ENCODE data around the gene DRG2.

Gene DRG2

GRCh38 chr17:18144855-18145254 lies 57.1 kb downstream of the DRG2 start:
- DNase-seq = no peak

- no peak for DNase-seq
Measured at GRCh38 chr17:18145811-18146210, 58.1 kb downstream of the DRG2 start.

- DNase-seq = no peak
Measured at GRCh38 chr17:18146259-18146658, 58.5 kb downstream of the DRG2 start.

- no peak for DNase-seq
Measured at GRCh38 chr17:18146980-18147379, 59.2 kb downstream of the DRG2 start.

- no peak for DNase-seq
Measured at GRCh38 chr17:18148586-18148985, 60.8 kb downstream of the DRG2 start.

- no peak for DNase-seq
Measured at GRCh38 chr17:18151290-18151689, 63.5 kb downstream of the DRG2 start.

- DNase-seq = no peak
Measured at GRCh38 chr17:18155179-18155578, 67.4 kb downstream of the DRG2 start.

- no peak for DNase-seq
Measured at GRCh38 chr17:18156171-18156975, 68.6 kb downstream of the DRG2 start.

GRCh38 chr17:18156976-18157280 lies 69.2 kb downstream of the DRG2 start:
- no peak for DNase-seq
